ENCODE data around the gene NEK4.
A peak's percentile ranks its signal among the peaks of the same experiment; 100 is the strongest.
"Not testable (repeated sequence)": the region's sequence is repeated elsewhere in the genome, so short reads cannot be mapped to it uniquely, and the experiment has no call there.

NEK4 gene

DNA sequence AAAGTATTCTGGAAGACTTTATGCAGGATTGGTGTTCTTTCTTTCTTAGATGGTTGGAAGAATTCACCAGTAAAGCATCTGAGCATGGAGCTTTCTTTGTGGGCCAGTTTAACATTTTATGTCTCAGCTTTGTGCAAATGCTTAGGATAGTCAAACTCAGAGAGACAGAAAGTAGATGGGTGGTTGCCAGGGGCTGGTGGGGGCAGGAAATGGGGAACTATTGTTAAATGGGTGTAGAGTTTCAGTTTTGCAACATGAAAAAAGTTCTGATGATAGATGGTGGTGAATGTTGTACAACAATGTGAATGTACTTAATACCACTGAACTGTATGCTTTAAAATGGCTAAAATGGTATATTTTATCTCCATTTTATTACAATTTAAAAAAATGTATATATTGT, 40.1 kb downstream of the NEK4 start:
- no peak for DNase-seq

DNA sequence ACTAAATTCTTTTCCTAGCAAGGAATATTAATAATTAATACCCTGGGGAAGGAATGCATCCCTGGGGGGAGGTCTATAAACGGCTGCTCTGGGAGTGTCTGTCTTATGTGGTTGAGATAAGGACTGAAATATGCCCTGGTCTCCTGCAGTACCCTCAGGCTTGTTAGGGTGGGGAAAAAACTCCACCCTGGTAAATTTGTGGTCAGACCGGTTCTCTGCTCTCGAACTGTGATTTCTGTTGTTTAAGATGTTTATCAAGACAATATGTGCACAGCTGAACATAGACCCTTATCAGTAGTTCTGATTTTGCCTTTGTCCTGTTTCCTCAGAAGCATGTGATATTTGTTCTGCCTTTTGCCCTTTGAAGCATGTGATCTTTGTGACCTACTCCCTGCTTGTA, 42.0 kb downstream of the NEK4 start:
- not testable (repeated sequence) for DNase-seq

DNA sequence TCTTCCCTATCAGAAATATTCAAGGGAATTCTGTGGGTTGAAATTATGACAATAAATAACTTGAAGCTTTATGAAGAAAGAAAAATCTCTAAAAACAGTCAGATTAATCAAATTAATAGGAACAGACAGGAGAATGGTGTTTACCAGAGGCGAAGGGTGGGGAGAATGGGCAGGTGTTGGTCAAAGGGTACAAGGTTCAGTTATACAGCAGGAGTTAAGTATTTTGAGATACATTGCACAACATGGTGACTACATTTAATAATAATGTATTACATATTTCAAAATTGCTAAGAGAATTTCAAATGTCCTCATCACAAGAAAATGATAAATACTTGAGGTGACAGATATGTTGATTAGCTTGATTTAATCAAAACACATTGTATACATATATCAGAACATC, 46.2 kb downstream of the NEK4 start:
- DNase-seq = no peak

DNA sequence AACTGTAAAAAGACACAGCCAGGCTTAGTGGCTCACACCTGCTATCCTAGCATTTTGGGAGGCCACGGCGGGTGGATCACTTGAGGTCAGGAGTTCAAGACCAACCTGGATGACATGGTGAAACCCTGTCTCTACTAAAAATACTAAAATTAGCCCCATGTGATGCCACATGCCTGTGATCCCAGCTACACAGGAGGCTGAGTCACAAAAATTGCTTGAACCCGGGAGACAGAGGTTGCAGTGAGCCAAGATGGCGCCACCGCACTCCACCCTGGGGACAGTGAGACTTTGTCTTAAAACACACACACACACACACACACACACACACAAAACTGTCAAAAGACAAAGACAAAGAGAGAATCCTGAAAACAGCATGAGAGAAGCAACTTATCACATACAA, 46.8 kb downstream of the NEK4 start:
- no peak for DNase-seq

DNA sequence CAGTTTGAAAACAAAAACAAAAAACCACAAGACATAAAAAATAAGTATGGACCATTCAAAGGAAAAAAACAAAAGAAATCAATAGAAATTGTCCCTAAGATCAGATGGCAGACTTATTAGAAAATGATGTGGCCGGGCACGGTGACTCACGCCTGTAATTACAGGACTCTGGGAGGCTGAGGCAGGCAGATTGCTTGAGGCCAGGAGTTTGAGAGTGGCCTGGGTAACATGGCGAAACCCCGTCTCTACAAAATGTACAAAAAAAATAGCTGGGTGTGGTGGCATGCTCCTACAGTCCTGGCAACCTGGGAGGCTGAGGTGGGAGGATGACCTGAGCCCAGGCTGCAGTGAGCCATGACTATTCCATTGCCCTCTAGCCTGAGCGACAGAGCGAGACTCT, 48.2 kb downstream of the NEK4 start:
- DNase-seq = no peak

DNA sequence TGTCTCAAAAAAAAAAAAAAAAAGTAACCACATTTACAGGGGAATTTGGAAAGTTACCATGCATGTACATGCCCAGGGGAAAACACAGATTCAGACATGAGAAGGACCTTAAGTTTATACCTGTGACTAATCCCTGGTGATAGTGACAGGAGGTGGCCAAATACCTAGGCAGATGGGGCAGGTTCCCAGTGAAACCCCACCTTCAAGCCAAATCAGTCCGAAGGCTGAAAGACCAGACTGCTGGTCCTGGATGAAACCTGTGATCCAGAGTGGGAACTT, 49.1 kb downstream of the NEK4 start:
- no peak for DNase-seq

DNA sequence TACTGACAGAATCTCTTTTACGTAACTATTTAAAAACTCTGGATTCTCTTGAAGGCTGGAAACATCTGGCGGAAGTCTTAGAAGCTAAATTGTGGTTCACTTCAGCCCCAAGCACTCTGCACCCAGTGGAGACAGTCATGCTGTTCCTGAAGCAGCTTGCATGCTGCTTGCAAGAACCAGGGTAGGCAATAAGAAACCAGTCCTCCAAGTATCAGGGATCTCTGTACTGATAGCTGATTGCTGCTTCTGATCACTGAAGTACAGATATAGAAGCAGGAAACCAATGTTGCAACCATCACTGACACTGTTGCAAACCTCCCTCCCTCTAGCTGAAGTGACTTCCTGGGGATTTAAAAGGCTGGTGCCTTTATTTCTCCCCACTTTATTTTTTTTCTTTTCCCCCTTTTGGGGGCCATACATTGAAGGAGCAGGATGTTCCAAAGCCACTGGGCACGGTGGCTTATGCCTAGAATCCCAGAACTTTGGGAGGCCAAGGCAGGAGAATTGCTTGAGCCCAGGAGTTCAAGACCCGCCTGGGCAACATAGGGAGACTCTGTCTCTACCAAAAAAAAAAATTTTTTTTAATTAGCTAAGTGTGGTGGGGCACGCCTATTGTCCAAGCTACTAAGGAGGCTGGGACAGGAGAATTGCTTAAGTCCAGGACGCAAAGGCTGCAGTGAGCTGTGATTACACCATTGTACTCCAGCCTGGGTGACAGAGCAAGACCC, 49.6 kb downstream of the NEK4 start:
- no peak for DNase-seq

DNA sequence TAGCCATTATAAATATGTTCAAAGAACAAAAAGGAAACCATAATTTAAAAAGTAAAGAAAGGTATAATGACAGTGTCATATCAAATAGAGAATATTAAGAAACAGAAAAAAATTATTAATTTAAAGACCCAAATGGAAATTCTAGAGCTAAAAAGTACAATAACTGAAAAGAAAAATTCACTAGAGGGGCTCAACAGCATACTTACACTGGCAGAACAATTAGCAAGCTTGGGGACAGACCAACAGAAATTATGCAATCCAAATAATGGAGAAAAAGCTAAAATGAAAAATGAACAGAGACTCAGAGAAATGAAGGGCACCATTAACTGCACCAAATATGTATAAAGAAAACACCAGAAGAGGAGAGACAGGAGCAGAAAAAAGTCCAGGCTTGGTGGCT, 51.1 kb downstream of the NEK4 start:
- no peak for DNase-seq

DNA sequence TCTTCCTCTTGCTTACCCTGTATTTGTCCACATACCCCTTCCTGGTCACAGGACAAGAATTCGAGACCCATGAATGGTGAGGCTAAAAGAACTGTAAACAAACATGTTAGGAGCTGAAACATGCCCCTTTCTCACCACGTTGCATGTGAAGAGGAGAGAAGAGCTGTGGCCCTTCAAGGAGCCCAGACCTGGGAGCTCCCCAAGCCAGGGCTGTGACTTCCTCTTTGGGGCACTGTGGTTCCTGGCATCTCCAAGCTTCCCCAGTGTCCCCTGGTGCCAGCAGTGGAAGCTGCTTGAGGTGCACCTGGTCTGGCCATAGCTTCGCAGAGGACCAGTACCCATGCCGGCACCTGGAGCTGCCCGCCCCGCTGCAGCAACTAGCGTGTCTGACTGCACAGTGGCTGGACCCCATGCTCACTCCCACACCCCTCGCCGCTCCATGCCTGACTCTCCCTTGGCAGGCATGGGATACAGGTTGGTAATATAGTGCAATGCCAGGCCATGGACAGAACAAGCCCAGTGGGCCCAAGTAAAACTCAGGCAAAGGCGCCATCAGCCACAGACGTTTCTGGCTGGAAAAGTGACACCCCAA, 54.9 kb downstream of the NEK4 start:
- DNase-seq = no peak

DNA sequence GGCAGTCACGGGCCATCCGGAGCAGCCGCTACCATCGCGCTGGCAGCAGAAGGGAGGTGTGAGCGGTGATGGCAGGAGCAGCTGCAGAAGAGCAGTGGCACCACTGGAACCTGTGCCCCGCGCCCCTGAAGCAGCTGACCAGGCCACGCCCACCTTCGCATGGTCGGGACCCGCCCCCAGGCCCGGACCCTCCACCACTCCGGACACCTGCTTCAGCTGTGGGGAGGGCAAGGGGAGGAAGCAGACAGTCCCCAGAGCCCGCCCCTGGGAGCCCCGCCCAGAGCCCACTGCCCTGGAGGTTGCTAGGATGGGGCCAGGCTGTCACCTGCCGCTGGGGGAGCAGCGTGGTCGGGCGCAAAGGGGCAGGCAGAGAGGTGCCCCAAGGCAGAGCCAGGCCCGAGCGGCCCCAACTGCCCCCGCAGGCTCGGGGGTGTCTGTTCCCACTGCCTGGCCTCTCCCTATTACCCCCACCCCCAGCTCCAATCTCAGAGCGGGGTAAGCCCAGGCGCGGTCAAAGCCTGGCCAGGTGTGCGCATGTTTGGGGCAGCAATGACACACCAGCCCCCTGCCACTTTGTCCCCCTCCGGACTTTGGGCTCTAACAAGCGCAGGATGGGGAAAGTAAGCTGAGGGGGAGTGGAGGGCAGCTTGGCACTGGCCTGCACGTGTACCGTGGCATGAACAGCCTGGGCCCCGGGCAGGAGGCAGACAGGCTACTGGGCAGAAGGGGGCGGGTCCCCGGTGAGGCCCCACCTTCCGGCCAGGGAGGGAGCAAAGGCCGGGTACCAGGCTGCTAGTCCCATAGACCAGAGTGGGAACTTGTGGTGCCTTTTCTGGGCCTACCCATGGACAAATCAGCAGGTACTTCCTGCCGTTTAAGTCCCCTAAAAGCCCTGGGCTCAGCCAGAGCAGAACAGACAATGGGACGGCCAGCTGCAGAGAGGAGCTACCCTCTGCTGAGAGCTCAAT, 56.1 kb downstream of the NEK4 start:
- peak; percentile 21 for DNase-seq

DNA sequence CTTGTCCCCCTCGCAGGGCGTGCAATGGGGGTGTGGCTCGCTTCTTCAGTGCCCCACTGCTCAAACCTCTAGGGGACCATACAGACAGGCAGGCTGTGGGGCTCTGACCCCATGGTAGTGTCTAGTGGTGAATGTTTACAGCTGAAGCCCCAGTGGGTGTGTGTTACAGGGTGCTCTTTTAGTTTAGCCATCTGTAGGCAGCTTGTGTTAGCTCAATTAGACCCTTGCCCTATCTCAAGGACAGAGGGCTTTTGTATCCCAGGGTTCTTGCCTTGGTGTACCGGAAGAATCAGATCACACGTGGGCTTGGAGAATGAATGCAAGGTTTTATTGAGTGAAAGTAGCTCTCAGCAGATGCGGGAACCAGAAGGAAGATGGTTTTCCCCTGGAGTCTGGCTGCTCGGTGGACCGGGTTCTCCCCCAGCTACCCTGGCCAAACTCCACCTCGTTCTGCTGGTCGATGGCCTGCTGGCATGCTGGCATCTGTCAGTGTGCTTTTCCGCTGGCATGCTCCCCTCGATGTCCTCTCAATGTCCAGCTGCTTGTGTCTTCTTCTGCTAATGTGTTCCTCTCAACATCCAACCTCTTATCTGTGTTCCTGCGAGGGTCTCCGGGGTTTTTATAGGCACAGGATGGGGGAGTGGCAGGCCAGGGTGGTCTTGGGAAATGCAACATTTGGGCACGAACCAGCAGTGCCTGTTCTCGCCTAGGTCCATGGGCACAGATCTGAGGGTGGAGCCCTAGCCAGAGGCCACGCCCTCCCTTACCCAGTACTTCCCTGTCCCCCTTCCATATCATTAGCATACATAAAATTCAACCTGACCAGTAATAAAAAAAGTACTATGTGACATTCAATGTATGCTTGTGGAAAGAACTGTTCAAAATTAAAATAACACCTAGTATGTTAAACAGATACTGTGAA, 58.2 kb downstream of the NEK4 start:
- DNase-seq = no peak

DNA sequence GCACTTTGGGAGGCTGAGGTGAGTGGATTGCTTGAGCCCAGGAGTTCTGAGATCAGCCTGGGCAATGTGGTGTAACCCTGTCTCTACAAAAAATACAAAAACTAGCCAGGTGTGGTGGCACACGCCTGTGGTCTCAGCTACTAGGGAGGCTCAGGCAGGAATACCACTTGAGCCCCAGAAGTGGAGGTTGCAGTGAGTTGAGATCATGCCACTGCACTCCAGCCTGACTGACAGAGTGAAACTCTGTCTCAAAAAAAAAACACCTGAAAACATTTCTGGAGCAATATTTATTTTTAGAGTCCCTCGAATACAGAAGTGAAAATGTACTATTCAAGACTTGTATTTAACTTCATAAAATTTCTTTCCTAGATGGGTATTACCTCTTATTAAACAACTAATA, 60.2 kb downstream of the NEK4 start:
- no peak for DNase-seq

DNA sequence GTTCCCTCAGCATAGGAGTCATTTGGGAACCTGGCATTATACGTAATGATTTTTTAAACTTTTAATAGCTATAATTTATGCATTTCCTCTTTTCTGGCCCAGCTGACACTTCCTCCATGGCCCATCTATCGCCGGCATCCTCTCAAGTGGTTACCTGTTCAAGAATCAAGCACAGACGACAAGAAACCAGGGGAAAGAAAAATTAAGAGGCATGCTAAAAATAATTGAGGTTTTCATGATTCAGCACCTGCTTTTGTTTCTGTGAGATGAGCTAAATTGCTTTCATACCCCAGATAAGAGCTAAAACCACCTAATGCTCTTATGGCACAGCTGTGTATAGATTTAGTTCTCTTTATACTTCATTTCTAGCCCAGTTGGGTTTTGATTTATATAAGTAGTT, 63.2 kb downstream of the NEK4 start:
- no peak for DNase-seq

DNA sequence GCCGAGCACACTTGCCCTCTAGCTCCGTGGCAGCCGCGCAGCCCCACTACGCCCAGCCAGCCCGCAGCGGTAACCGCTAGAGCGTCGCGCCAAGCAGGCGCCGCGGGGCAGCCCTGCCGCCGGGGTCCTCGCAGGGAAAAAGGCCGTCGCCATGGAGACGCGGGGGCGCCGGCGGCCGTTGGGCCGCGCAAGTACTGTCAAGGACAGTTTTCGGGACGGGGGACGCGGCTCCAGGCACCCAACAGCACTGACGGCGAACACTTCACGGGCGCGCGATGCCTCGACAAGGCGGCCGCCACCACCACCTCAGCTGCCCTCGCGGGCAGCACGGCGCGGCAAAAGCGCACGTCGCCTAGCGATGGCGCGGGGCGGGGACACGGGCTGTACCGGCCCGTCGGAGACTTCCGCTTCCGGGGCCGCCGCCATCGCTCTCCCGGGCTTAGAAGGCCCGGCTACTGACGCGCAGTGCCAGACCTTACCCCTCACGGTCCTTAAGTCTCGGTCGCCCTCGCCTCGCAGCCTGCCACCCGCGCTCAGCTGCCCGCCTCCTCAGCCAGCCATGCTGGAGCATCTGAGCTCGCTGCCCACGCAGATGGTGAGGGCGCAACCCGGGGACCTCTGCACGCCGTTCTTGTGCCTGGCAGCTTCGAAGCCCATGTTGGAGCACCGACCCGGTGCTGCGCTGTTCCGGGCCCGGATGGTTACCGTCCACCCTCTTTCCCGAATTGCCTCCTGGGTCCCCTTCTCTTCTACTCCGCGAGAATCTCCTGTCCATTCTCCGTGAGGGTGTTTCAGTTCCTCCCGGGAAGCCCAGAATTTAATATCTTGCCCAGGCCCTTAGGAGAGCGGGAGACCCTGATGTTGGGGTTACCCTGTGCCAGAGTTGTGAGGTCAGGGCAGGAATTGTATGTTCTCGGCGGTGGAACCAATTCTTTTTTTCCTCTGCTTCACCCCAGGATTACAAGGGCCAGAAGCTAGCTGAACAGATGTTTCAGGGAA, 64.8 kb downstream of the NEK4 start, which contains the start of the genes GLT8D1 and SPCS1:
GLT8D1 (minus strand) TSS at position 104 of the 999 bp plus-strand sequence. CDS start 5,331 bp downstream, outside the sequence.
SPCS1 (plus strand) TSS at position 419 of the 999 bp plus-strand sequence; CDS start at position 560, 141 bp downstream.
- DNase-seq = peak; percentile 95

DNA sequence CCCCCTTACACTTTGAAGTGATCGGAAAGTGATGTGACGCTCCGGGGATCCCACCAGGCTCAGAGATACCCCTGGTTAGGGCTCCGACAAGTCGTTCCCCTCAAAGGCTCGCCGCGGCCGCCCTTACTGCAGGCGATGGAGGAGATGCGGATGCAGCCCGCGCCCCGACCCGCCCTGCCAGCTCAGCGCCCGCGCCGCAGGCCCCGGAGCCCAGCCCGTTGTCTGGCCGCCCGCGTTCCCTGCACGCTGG, 65.4 kb downstream of the NEK4 start:
- no peak for DNase-seq

DNA sequence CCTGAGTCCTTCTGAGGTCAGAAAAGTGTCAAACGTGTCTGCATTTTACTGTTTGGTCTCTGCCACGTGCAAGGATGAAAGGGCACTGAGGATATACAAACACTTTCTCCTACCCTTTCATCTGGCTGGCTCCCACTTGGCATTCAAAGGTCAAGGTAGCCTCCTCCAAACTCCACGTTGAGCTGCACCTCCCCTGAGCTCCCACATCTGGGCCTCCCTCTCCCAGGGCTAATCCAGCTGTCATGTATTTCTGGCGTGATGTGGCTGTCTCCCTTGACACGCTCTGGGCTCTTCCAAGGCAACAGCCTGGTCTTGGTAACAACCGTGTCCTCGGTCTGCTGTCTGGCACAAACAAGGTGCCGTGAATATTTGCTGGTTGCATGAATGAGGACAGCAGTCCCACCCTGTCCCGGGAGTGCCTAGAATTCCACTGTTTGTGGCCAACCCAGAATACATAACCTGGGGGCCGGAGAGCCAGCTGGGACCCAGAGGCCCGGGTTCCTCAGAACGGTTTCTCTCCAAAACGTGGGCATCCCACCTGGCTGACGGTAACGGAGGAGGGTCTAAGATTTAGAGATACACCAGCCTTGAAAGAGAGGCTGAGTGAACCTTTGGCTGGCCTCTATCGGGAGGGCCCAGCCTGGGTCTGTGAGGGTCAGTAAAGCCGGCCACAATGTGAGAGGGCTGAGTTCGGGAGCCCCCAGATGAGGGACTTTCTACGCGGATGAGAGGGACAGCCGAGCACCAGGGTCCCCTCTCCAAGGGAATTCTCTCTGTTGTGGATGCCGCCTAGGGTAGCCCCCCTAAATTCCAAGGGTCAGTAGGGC, 65.9 kb downstream of the NEK4 start:
- peak; percentile 46 for DNase-seq

DNA sequence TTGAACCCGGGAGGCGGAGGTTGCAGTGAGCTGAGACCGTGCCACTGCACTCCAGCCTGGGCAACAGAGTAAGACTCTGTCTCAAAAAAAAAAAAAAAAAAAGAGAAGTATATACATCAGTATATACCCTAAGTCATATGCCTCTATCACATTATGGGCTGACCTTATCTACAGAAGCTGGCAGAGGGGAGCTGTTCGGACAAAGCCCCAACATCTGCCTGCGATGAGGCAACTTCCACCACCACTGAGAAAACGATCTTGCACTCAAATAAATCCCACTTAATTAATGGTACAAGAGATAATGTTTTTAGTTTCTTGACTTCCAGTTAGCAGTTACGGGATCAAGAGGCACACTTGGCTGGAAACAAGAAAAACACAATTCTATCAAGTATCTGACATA, 67.4 kb downstream of the NEK4 start:
- no peak for DNase-seq

DNA sequence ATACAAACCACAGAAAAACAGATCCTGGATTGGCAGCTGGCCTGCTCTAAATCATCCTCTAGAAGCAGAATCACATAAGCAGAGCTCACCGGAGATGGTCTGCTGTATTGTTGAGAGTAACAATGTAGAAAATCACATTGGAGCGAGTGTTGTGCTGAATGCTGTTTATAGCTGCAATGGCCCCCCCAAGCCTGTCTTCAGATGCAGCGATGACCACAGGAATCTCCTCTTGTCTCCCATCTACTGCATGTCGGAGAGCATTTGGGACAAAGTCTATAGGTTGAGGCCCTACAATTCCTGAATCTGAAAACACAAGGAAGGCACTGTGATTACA, 73.1 kb downstream of the NEK4 start:
- DNase-seq = no peak

DNA sequence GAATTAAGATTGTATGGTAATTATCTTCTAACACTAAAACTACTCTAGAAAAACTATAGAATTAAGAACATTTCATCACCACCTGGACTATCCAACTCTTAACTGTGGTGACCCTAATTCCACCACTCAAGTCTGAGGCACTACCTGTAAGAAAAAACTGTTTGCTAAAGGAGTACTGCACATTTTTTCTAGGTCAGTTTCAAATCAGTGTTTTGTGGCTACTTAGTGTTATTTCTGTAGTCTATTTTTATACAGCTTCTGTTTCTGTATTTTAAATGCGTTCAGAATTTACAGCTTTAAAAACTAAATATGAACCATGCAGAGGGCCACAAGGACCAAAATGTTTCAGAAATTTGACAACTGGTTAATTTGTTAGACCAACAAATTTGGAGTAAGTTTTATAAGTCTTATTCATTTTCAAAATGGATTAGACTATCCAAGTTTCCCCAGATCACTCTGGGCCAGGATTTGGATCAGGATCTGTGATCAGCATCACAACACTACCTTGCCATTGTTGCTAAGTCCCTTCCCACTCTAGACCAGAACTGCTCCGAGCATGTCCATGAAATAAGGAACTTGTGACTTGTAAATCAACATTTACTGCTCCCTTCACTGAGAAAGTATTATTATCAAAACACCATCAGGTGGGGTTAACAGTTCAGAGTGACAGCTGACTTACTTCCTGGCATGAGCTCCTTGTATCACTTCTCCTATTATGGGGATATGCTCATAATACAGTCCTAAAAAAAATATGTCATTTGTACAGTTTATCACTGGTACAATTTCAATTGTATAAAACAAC, 73.7 kb downstream of the NEK4 start:
- no peak for DNase-seq
